Left hindlimb (tissue), 1 donor: ENCODE results near the gene IFIT2.

ENCODE experiments used
- DNase-seq: peaks from one replicate; pipeline ENCODE4 v3.0.0-alpha.2; 2018

Gene IFIT2

DNA sequence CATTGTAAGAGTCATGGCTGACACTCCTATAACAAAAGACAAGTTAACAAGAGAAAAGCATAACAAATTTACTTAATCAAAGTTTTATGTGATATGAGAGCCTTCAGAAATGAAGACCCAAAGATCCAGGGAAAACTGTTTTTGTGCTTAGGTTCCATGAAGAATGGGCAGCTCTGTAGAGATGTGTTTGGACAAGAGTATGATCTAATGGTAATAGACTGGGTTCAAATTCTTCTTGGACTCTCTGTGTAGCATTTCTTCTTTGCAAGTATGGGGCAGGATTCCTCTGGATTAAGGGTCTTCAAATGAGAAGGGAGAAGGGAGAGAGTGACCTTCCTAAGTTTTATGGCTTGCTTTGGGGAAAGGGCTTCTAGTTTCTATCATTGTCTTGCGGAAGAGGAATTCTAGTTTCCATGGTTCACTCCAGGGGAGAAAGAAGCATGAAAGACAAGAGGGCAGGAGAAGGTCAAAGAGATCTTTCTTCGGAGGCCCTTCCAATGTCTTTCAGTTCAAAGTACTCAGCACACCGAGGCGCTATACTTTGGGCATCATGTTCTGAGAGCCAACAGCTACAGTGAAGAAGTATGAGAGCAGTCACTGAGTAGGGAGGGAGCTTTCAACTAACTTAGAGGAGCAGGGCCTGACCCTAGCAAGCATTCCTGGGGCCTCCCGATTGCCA is 41.4 kb downstream of the IFIT2 start:
- no peak for DNase-seq

DNA sequence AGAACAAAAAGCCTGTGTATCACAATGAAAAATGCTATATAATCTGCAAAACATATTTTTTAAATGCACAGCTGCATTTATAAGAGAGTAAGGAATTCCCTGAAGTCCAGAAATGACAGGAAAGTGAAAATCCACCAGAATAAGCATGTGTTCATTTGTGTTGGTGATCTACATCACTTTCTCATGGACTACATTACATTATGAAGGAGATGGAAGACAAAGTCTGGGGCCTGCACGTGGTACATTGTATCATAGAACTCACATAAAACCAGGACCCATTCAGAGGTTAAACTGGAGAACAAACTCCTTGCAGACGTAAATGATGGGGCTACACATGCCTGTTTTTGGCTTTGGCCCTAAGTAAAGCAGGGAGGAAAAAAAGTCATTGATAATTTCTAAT is 42.3 kb downstream of the IFIT2 start:
- no peak for DNase-seq

DNA sequence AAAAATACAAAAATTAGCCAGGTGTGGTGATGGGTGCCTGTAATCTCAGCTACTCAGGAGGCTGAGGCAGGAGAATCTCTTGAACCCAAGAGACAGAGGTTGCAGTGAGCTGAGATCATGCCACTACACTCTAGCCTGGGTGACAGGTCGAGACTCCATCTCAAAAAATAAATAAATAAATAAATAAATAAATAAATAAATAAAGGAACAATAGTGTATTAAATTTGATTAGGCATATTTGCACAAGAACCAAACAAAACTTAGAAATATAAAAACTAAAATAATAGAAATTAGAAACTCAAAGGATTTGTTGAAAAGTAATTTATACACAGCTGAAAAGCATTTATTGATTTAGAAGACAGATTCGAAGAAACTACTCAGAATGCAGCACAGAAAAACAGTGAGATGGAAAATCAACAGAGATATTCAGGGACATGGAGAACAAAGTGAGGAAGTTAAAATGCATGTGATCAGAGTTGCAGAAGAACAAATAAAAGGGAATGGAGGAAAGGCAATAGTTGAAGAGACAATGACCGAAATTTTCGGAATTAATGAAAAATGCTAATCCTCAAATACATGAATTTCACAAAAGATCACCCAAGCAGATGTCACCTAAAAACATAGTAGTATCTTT is 43.6 kb downstream of the IFIT2 start:
- DNase-seq = no peak

DNA sequence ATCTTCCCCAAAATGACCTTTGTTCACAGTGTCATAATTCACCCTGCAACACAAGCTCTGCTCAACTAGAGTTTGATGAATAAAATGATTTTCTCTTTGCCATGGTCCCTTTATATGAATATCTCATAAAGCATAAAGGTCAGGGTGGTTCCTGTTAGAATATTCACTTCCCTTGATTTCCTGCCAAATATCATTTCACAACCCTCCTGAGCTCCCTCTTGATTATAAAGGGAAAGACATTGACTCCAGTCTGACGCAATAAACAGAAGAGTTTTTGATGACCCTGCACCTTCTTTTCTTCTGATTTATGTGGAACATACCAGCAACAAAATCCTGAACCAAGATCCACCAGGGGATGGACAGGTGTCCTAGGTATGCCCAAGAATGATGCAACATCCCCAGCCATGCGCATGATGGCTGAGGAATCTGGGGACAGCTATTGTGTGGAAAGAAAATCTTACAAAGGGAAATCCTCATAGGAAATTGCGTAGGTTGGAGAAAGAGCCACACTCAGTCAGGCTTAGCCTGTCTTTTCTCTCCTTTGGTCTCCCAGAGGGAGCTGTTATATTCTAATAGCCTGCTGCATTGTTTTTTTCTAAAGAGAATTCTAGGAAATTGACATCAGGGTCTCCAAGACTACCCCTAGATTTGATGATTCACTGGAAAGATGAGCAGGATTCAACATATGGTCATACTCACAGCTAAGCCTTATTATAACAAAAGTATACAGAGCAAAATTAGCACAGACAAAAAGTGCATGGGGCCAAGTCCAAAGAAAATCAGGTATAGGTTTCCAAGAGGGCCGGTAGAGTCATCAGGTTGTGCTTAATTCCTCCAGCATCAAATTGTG is 44.8 kb downstream of the IFIT2 start:
- DNase-seq = no peak

DNA sequence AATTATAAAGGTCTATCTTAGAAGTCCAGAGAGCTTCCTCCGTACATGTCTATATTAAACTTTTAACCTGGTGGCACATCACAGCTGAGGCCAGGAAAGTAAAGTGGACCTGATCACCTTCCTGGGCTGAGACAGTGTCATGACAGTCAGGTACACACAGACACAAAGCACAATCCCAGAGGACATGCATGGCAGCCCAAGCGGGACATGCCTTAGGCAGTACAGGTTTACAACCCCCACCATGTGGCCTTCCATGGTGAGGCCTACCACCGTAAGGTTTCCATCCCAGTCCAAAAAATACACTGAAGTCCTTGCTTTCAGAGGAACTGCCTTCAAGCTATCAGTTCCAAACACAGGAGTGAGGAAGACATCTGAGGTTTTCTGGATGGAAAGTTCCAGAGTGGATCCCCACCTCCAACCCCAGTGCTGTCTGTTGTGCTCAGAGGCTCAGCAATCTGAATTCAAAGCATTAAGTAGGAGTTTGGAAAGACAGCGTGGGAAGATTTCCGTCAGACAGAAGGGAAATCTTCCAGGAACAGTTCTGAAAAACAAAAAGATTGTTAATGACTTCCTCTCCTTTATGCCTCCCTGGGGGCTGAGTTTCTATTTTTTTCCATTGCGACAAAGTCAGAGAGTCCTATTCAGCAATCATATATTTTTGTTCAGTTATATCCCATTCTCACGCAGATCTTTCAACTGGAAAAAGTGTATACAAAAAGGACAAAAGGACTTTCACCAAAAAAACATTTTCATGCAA is 46.0 kb downstream of the IFIT2 start:
- no peak for DNase-seq

DNA sequence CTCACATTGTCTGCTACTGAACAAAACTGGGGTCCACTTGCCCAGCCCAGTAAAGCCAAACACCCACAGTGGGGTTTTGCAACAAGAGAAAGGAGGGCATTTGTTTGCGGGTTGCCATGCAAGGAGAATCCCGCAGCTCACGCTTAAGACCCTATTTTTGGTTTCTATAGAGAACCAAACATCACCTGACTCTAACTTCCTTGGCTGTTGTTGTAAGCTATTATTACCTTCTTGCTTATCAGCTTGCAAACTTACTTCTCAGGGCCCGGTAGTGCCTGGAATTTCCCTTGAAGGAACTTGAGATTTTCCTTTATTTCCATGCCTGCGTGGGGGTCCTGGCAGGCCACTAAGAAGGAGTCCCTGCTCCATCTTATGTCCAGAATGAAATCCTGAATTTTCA is 46.6 kb downstream of the IFIT2 start:
- no peak for DNase-seq

DNA sequence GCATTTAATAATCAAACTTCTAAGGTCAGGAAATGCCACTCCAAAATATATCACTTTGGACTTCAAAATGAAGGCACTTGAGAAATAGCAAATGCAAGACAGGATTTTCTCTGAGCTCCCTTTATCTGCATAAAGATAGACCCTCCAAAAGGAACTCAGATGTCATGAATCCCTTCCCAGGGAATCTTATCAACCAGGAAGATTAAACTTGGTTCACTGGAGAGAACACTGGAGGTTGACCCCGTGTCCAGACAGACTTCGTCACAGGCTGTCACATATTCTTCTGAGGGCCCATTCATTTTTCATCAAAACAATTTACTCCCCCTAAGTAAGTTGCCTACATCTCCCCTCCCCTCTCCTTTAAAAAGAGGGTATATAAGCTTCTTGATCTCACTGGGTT is 47.1 kb downstream of the IFIT2 start:
- no peak for DNase-seq

DNA sequence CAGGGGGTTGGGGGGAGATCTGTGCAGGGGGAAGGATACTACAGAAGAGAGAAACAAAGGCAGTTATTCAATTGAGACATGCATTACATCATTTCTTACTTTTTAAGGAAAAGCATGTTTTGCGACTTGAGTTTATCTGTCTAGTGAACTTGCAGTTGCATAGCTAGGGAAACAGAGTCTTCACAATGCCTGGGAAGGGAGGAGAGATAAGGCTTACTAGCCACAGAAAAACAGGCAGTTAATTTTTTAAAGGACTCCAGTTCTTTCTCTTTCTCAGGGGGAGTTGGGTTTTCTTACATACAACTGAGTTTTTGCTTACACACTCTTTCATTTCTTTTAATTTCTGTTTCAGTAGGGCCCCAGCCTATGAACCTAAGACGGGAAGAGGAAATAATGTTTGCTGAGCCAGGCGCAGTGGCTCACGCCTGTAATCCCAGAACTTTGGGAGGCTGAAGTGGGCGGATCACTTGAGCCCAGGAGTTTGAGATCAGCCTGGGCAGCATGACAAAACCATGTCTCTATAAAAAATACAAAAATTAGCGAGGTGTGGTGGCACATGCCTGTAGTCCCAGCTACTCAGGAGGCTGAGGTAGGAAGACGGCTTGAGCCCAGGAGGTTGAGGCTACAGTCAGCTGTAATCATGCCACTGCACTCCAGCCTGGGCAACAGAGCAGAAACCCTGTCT is 48.9 kb downstream of the IFIT2 start:
- DNase-seq = peak; percentile 57

DNA sequence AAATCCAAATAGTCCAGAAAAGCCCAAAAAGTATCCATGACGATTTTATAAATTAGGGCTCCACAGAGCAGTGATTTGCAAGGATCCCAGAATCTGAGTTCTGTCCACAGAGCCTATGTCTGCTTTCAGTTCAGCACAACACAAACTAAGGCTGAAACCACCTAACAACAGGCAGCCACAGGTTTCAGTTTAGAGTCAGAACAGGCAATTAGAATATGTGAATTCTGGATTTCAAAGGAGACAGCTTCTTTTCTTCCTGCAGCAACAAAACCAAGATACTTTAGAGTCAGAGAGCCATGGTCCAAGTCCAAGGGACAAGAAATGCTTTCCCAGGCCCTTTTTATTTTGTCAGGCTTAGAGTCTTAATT is 49.5 kb downstream of the IFIT2 start:
- DNase-seq = no peak

DNA sequence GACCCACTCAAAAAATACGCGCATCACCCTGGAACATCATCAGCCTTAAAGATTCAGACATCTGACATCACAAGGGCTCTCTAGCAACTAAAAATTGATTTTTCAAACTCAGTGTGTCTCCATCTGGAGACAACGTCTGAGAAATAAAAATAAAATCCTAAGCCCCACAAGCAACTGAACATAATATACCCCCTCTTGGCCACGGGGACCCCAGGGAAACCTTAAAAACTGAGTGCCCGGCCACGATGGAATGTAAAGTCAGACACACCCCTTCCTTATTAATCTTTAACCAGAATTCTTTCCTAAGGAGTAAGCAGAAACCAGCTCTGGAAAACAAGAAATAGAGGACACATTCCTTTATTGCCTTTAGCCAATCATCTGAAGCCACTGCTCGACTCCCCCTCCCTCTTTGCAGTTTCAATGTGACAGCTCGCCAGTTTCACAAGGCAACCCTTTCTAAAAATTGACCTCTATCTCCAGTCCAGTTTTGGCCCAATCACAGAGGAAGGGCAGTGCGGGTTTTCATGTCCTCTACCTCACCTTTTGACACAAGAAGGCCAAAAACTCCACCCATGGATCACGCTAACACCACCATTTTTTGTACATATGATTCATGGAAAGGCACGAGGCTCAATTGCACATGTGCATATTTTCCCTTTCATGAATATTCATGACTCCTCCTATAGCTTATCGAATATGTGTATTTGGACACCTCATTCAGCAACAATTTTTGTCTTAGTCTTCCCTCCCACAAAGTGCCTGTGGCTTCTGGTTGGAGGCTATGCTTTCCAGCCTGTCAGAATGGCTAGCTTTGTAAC is 50.1 kb downstream of the IFIT2 start:
- DNase-seq = peak; percentile 75

DNA sequence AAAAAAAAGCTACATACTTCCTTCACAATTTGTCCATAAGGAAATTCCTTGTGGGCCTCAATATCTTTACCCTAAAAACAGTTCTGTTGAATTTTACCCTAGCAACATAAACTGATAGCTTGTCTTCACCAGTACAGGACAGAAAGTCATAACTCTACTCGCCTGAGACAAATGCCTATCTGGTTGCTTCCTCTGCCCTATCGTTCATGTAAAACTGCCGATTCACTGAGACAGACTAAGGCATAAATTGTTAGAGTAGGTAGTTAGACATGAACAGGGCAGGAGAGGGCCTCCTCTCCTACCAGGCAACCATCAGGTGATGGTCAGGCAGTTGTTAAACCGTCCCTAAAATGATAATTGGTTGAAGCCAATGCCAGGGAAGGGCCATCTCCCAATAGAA is 51.0 kb downstream of the IFIT2 start:
- no peak for DNase-seq

DNA sequence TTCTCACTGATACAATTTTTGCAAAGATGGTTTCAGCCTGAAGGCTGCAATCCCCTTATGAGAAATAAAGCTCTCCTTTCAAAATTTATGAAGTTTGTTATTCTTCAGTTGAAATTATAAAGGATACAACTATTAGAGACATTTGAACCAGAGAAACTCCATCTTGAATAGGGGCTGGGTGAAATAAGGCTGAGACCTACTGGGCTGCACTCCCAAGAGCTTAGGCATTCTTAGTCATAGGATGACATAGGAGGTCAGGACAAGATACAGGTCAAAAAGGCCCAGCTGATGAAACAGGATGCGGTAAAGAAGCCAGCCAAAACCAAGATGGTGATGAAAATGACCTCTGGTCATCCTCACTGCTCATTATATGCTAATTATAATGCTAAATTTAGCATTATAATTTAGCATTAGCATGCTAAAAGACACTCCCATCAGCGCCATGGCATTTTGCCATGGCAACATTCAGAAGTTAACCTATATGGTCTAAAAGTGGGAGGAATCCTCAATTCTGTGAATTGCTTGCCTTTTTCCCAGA is 53.6 kb downstream of the IFIT2 start:
- no peak for DNase-seq

DNA sequence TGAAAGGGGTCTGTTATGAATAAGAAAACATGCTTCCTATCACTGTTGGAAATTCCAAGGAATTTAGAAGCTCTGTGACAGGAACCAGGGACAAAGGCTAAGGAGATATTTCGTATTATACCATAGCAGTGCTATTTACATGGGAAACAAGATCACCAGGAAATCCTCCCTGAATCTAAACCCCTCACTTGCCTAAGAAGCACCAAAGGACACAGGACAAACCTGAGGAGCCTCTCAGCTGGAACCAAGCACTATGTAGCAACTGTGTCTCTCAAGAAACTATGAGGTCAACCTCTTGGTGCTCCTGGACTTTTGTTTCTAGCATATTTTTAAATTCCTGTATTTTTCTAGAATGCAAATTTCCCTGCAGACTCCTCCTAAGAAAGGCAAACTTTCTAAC is 55.2 kb downstream of the IFIT2 start:
- DNase-seq = no peak

DNA sequence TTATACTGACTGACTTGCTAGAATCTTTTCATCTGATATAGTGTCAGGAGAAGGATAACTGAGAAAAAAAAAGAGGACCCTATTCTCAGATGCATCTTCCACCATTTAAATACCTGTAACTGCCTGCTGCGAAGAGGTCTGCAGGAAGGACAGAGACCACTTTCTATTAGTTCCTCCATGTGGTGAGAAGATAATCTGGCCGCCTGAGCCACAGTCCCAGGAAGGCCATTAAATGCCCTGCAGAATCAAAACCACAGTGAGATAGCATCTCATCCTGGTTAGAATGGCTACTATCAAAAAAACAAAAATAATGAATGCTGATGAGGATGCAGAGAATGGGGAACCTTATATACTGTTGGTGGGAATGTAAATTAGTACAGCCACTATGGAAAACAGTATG is 56.1 kb downstream of the IFIT2 start:
- DNase-seq = no peak
